ENCODE results near the gene CASP12. TPM values are rescaled to one million over a fixed set of nuclear protein-coding genes. Genes with fewer than 3 reads are reported as not detected.

Gene CASP12
- total and polyA plus RNA-seq, 2 donors from 2014 or later: 0.45 to 0.91 TPM

- no peak for TF ChIP-seq CTCF (IDR thresholded peaks at IDR 0.05; ENCODE audit: borderline replicate concordance, extremely low read depth, insufficient read depth)
- Histone ChIP-seq H3K4me1 (ENCODE audit: control insufficient read depth in 2 of 3, insufficient read depth in 2 of 3, low read depth in 1 of 3, low read length in 3 of 3) (no peaks in the 10 kb centered on the region), H3K27ac (ENCODE audit: low read depth in 2 of 2, low read length in 2 of 2) (no peak overlapping the region), H3K36me3 (ENCODE audit: control insufficient read depth in 2 of 3, insufficient read depth in 3 of 3, low read length in 3 of 3) (no peaks in the 10 kb centered on the region), H3K9me3 (ENCODE audit: control insufficient read depth in 2 of 3, insufficient read depth in 1 of 3, low read length in 3 of 3) (no peaks in the 10 kb centered on the region), H3K9ac (ENCODE audit: low read length in 3 of 3) (no peak overlapping the region), H3K4me3 (ENCODE audit: low read length in 3 of 3) (no peak overlapping the region), H3K27me3 (ENCODE audit: control insufficient read depth, insufficient read depth, low read length) (no peaks in the 10 kb centered on the region)
- intact Hi-C loops (cut with DNase I): no loop called here
- DNase-seq (no peak), FAIRE-seq (no peak)
These were observed 9.9 kb upstream of the CASP12 start for GRCh38 chr11:104908186-104908531.

DNA sequence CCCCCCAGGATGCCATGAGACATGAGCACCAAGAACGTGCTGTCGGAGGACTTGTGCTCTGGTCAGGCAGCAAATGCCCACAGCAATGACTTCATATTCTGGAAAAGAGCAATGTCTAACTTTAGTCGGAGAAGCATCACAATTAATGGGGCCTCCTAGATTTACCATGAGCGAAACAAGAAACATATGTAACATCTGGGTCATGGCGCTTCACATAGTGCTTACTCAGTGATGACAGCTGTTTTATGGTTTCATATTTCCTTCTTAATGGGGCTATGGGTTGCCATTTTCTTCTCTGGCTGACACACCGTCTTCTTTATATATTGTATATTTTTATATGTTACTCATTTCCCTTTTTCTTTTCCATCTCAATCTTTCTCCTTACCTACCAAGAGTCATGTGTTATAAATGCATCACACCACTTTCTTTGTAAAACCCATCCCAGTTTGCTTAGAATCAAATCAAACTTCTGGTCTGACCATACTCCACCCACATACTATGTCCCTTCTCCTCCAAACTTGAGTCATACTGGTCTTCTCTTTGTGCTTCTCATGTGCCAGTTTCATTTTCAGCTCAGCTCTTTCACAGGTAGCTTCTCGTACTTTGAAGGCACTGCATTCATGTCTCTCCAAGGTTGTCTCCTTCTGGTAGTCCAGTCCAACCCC is 9.4 kb upstream of the CASP12 start:
- H3K36me3 ChIP-seq (ENCODE audit: control insufficient read depth in 2 of 3, insufficient read depth in 3 of 3, low read length in 3 of 3): no peaks in the 10 kb centered on the region
- TF ChIP-seq CTCF (IDR thresholded peaks at IDR 0.05; ENCODE audit: borderline replicate concordance, extremely low read depth, insufficient read depth): no peak
- DNase-seq: no peak
- H3K27ac ChIP-seq (ENCODE audit: low read depth in 2 of 2, low read length in 2 of 2): no peak overlapping the region
- intact Hi-C loops (cut with DNase I): no loop called here
- H3K9ac ChIP-seq (ENCODE audit: low read length in 3 of 3): no peak overlapping the region
- no peaks in the 10 kb centered on the region for H3K9me3 ChIP-seq (ENCODE audit: control insufficient read depth in 2 of 3, insufficient read depth in 1 of 3, low read length in 3 of 3)
- no peaks in the 10 kb centered on the region for H3K4me1 ChIP-seq (ENCODE audit: control insufficient read depth in 2 of 3, insufficient read depth in 2 of 3, low read depth in 1 of 3, low read length in 3 of 3)
- H3K27me3 ChIP-seq (ENCODE audit: control insufficient read depth, insufficient read depth, low read length): no peaks in the 10 kb centered on the region
- no peak overlapping the region for H3K4me3 ChIP-seq (ENCODE audit: low read length in 3 of 3)
- no peak for FAIRE-seq

DNA sequence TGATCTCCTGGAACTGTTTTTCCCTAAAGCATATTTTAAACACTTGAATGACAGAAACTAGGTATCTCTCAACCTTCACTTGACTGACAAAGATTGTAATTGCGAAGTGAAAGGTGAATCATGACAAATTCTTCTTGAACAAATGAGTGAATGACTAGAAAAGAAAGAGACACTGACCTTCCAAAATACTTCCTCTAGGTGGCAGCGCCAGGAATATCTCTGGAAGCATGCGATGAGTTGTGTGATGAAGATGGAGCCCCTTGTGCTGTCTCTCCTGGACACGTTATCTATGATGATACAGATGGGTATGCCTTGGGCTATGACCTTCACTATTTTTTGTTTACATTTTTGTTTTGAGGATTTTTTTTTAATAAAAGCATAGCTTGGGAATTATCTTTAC is 7.0 kb upstream of the CASP12 start:
- FAIRE-seq (no peak), DNase-seq (no peak)
- H3K9me3 ChIP-seq (ENCODE audit: control insufficient read depth in 2 of 3, insufficient read depth in 1 of 3, low read length in 3 of 3): no peaks in the 10 kb centered on the region
- no peak for TF ChIP-seq CTCF (IDR thresholded peaks at IDR 0.05; ENCODE audit: borderline replicate concordance, extremely low read depth, insufficient read depth)
- intact Hi-C loops (cut with DNase I): no loop called here
- H3K36me3 ChIP-seq (ENCODE audit: control insufficient read depth in 2 of 3, insufficient read depth in 3 of 3, low read length in 3 of 3): no peaks in the 10 kb centered on the region
- no peaks in the 10 kb centered on the region for H3K27me3 ChIP-seq (ENCODE audit: control insufficient read depth, insufficient read depth, low read length)
- H3K27ac ChIP-seq (ENCODE audit: low read depth in 2 of 2, low read length in 2 of 2): no peak overlapping the region
- no peaks in the 10 kb centered on the region for H3K4me1 ChIP-seq (ENCODE audit: control insufficient read depth in 2 of 3, insufficient read depth in 2 of 3, low read depth in 1 of 3, low read length in 3 of 3)
- no peak overlapping the region for H3K4me3 ChIP-seq (ENCODE audit: low read length in 3 of 3)
- H3K9ac ChIP-seq (ENCODE audit: low read length in 3 of 3): no peak overlapping the region

GRCh38 chr11:104899226-104899625 is 966 bp upstream of the CASP12 start:
- no peaks in the 10 kb centered on the region for H3K27me3 ChIP-seq (ENCODE audit: control insufficient read depth, insufficient read depth, low read length)
- DNase-seq (no peak), FAIRE-seq (no peak)
- no peak for TF ChIP-seq CTCF (IDR thresholded peaks at IDR 0.05; ENCODE audit: borderline replicate concordance, extremely low read depth, insufficient read depth)
- no peak overlapping the region for H3K9ac ChIP-seq (ENCODE audit: low read length in 3 of 3)
- H3K36me3 ChIP-seq (ENCODE audit: control insufficient read depth in 2 of 3, insufficient read depth in 3 of 3, low read length in 3 of 3): no peaks in the 10 kb centered on the region
- no peak overlapping the region for H3K4me3 ChIP-seq (ENCODE audit: low read length in 3 of 3)
- H3K4me1 ChIP-seq (ENCODE audit: control insufficient read depth in 2 of 3, insufficient read depth in 2 of 3, low read depth in 1 of 3, low read length in 3 of 3): no peaks in the 10 kb centered on the region
- no peak overlapping the region for H3K27ac ChIP-seq (ENCODE audit: low read depth in 2 of 2, low read length in 2 of 2)
- intact Hi-C loops (cut with DNase I): no loop called here
- H3K9me3 ChIP-seq (ENCODE audit: control insufficient read depth in 2 of 3, insufficient read depth in 1 of 3, low read length in 3 of 3): no peaks in the 10 kb centered on the region

All from kidney (tissue), 14 donors.